GM19395 (cell line): ENCODE data around the gene DNAJB6.

Source experiments
- ATAC-seq: cut with Tn5 transposase; IDR thresholded peaks from one replicate; pipeline ENCODE4 v1.9.1; 2021; ENCODE audit warnings: mild to moderate bottlenecking, moderate library complexity; ENCODE audit not compliant: unreplicated experiment

DNAJB6 gene

GRCh38 chr7:157362729-157363128, 25.9 kb downstream of the DNAJB6 start:
- ATAC-seq = no peak

GRCh38 chr7:157366722-157367121, 29.9 kb downstream of the DNAJB6 start:
- no peak for ATAC-seq

- no peak for ATAC-seq
Measured at GRCh38 chr7:157368955-157369354, 32.2 kb downstream of the DNAJB6 start.

- ATAC-seq = no peak
Measured at GRCh38 chr7:157370742-157371141, 33.9 kb downstream of the DNAJB6 start.

- ATAC-seq = no peak
Measured at GRCh38 chr7:157371296-157371695, 34.5 kb downstream of the DNAJB6 start.

- ATAC-seq = no peak
Measured at GRCh38 chr7:157372300-157373232, 35.8 kb downstream of the DNAJB6 start.

GRCh38 chr7:157373493-157373892, 36.7 kb downstream of the DNAJB6 start:
- ATAC-seq = no peak

GRCh38 chr7:157375410-157375809, 38.6 kb downstream of the DNAJB6 start:
- no peak for ATAC-seq

GRCh38 chr7:157377436-157378124, 40.8 kb downstream of the DNAJB6 start:
- ATAC-seq = no peak

GRCh38 chr7:157378390-157378789, 41.6 kb downstream of the DNAJB6 start:
- no peak for ATAC-seq

- ATAC-seq = no peak
Measured at GRCh38 chr7:157379493-157379892, 42.7 kb downstream of the DNAJB6 start.

GRCh38 chr7:157380416-157380815, 43.6 kb downstream of the DNAJB6 start:
- no peak for ATAC-seq

- ATAC-seq = no peak
Measured at GRCh38 chr7:157383868-157384267, 47.1 kb downstream of the DNAJB6 start.

- no peak for ATAC-seq
Measured at GRCh38 chr7:157384301-157384700, 47.5 kb downstream of the DNAJB6 start.

GRCh38 chr7:157386979-157387800, 50.4 kb downstream of the DNAJB6 start:
- peak; percentile 91 for ATAC-seq

GRCh38 chr7:157388301-157388700, 51.5 kb downstream of the DNAJB6 start:
- no peak for ATAC-seq

GRCh38 chr7:157389951-157390730, 53.3 kb downstream of the DNAJB6 start:
- no peak for ATAC-seq

GRCh38 chr7:157391036-157391710, 54.4 kb downstream of the DNAJB6 start:
- ATAC-seq = no peak

GRCh38 chr7:157392256-157393037, 55.6 kb downstream of the DNAJB6 start:
- ATAC-seq = no peak
